Neural crest cell (in vitro differentiated cells): Measurements from ENCODE around the gene FLNC. TPM values are rescaled to one million over a fixed set of nuclear protein-coding genes. Genes with fewer than 3 reads are reported as not detected.

Experiments used
- DNase-seq: peaks from one replicate; pipeline ENCODE4 v3.0.0; 2021; ENCODE audit warnings: low read depth, mixed read lengths, low spot score
- H3K27ac Mint-ChIP-seq: one replicate; pipeline ENCODE4 v1.8.0; 2021; ENCODE audit warnings: mild to moderate bottlenecking, mixed read lengths; ENCODE audit not compliant: unreplicated experiment
- H3K27me3 Mint-ChIP-seq: 2 replicates; pipeline ENCODE4 v1.8.0; 2021; ENCODE audit warnings: low read depth, mild to moderate bottlenecking, mixed read lengths
- H3K36me3 Mint-ChIP-seq: 2 replicates; pipeline ENCODE4 v1.8.0; 2021; ENCODE audit warnings: low read depth, mild to moderate bottlenecking, mixed read lengths
- H3K4me1 Mint-ChIP-seq: 2 replicates; pipeline ENCODE4 v1.8.0; 2021; ENCODE audit warnings: mixed read lengths
- H3K4me3 Mint-ChIP-seq: one replicate; pipeline ENCODE4 v1.8.0; 2021; ENCODE audit warnings: mild to moderate bottlenecking, mixed read lengths
- H3K9me3 Mint-ChIP-seq: 2 replicates; pipeline ENCODE4 v1.8.0; 2021; ENCODE audit warnings: mixed read lengths
- CTCF ChIP-seq: fragments of 200-600 bp; sonication (generic); conservative IDR thresholded peaks from 2 replicates; pipeline ENCODE4 v1.5.0; 2021; ENCODE audit warnings: antibody characterized with exemption, mild to moderate bottlenecking
- total RNA-seq: library from RNA; stranded (reverse); gene quantifications from 2 replicates; pipeline ENCODE4 v1.2.1, GENCODE V29; 2021

Gene FLNC
- total RNA-seq, 1 donor from 2014 or later: 5.6 TPM

- peaks cover 4% of the 10 kb centered on the region for H3K9me3 Mint-ChIP-seq
- H3K27ac Mint-ChIP-seq: no peak overlapping the region
- no peaks in the 10 kb centered on the region for H3K4me1 Mint-ChIP-seq
- peaks cover 3% of the 10 kb centered on the region for H3K36me3 Mint-ChIP-seq
- TF ChIP-seq CTCF: no peak
- H3K4me3 Mint-ChIP-seq: no peak overlapping the region
- peaks cover 18% of the 10 kb centered on the region for H3K27me3 Mint-ChIP-seq
- no peak for DNase-seq
Observed at GRCh38 chr7:128895320-128895719, 65.1 kb downstream of the FLNC start.

GRCh38 chr7:128899392-128899791, 69.2 kb downstream of the FLNC start:
- Mint-ChIP-seq H3K9me3 (peaks cover 4% of the 10 kb centered on the region), H3K27me3 (peaks cover 5% of the 10 kb centered on the region), H3K27ac (no peak overlapping the region), H3K4me1 (no peaks in the 10 kb centered on the region), H3K4me3 (no peak overlapping the region), H3K36me3 (peaks cover 3% of the 10 kb centered on the region)
- DNase-seq: no peak
- TF ChIP-seq CTCF: no peak

- DNase-seq: no peak
- no peaks in the 10 kb centered on the region for H3K4me1 Mint-ChIP-seq
- H3K4me3 Mint-ChIP-seq: no peak overlapping the region
- TF ChIP-seq CTCF: no peak
- H3K36me3 Mint-ChIP-seq: peaks cover 3% of the 10 kb centered on the region
- no peak overlapping the region for H3K27ac Mint-ChIP-seq
- H3K27me3 Mint-ChIP-seq: peaks cover 5% of the 10 kb centered on the region
- peaks cover 4% of the 10 kb centered on the region for H3K9me3 Mint-ChIP-seq
Observed at GRCh38 chr7:128900237-128900636, 70.0 kb downstream of the FLNC start.

GRCh38 chr7:128902761-128903585, 72.8 kb downstream of the FLNC start:
- no peak overlapping the region for H3K27ac Mint-ChIP-seq
- peaks cover 4% of the 10 kb centered on the region for H3K9me3 Mint-ChIP-seq
- DNase-seq: no peak
- H3K27me3 Mint-ChIP-seq: peaks cover 3% of the 10 kb centered on the region
- H3K4me3 Mint-ChIP-seq: no peak overlapping the region
- H3K4me1 Mint-ChIP-seq: no peaks in the 10 kb centered on the region
- H3K36me3 Mint-ChIP-seq: peaks cover 3% of the 10 kb centered on the region
- TF ChIP-seq CTCF: no peak

DNA sequence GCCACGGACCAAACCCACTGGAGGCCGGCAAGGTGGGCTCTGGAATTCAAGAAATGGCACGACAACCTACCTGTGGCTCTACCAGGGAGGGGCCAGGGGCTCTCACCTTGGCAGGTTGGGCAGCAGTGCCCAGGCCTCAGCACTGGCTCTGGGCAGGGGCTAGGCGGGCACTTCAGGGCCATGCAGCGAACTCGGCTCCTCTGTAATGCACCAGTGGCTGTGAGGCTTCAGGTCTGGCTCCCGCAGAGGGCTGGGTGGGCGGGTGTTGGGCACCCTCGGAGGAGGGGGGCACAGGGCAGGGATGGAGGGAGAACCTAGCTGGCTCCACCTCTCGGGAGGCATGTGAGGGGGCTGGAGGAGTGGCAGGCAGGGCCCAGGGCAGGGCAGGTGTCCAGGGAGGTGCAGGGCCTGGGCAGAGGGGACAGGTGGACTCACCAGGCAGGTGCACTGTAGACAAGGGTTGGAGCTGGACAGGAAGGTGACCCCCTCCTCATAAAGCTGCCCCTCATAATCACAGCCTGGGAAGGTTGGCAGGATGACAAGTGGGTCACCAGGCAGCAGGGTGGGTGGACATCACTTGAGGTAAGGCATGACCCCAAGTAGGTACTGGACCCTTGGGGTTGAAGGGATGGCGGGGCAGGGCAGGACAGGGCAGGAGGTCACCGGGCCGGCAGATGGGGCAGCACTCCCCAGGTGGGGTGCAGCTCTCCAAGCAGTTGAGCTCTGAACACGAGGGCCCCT, 73.6 kb downstream of the FLNC start:
- no peak overlapping the region for H3K4me3 Mint-ChIP-seq
- no peak overlapping the region for H3K27ac Mint-ChIP-seq
- no peak for DNase-seq
- no peaks in the 10 kb centered on the region for H3K36me3 Mint-ChIP-seq
- no peak for TF ChIP-seq CTCF
- H3K9me3 Mint-ChIP-seq: no peaks in the 10 kb centered on the region
- H3K4me1 Mint-ChIP-seq: no peaks in the 10 kb centered on the region
- H3K27me3 Mint-ChIP-seq: no peaks in the 10 kb centered on the region
